GM12801 (cell line): ENCODE results near the gene MACROD2.

Experiments used
- CTCF ChIP-seq: IDR thresholded peaks from one replicate; pipeline ENCODE4 v1.5.1; 2011; ENCODE audit warnings: control low read depth; ENCODE audit not compliant: insufficient read length; ENCODE audit errors: extremely low read depth

Gene MACROD2

GRCh38 chr20:14235355-14235754, 240.0 kb downstream of the MACROD2 start:
- no peak for TF ChIP-seq CTCF

GRCh38 chr20:14245368-14245970, 250.2 kb downstream of the MACROD2 start:
- TF ChIP-seq CTCF = no peak

- TF ChIP-seq CTCF = no peak
Observed at GRCh38 chr20:14259689-14260088, 264.4 kb downstream of the MACROD2 start.

GRCh38 chr20:14260367-14260766, 265.1 kb downstream of the MACROD2 start:
- no peak for TF ChIP-seq CTCF

GRCh38 chr20:14264869-14265268, 269.6 kb downstream of the MACROD2 start:
- TF ChIP-seq CTCF = no peak

GRCh38 chr20:14266246-14266645, 270.9 kb downstream of the MACROD2 start:
- no peak for TF ChIP-seq CTCF

DNA sequence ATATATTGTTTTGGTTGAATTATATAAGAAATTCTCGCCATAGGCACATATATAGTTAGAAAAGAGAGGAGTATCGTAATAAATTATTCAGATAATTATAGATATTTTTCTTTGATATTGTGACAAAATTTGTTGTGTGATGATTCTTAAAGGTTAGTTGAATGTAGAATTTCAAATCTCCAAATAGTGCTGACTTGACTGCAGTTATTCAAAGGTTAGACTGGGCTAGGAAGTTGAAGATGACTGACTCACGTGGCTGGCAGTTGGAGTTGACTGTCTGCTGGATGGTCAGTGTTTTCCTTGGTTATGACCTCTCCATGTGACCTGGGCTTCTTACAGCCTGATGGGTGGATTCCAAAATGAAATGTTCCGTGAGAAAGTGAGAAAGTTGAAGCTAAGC, 286.8 kb downstream of the MACROD2 start:
- TF ChIP-seq CTCF = no peak
